Fibroblast of skin of left biceps (primary cell): ENCODE data around the gene PRDM15.

Experiments used
- DNase-seq, 2 experiments: peaks; one replicate each; pipeline ENCODE4 v3.0.0-alpha.2; 2013; ENCODE audit warnings: low read depth in 2 of 2

The PRDM15 gene

GRCh38 chr21:41913230-41913629, 34.1 kb upstream of the PRDM15 start:
- no peak for DNase-seq

- DNase-seq, result no peak
Measured at GRCh38 chr21:41908829-41909228, 29.7 kb upstream of the PRDM15 start.

GRCh38 chr21:41907496-41908258, 28.5 kb upstream of the PRDM15 start:
- no peak for DNase-seq

- no peak for DNase-seq
Measured at GRCh38 chr21:41906770-41907169, 27.6 kb upstream of the PRDM15 start.

- no peak for DNase-seq
Measured at GRCh38 chr21:41903559-41904351, 24.6 kb upstream of the PRDM15 start.

GRCh38 chr21:41902946-41903345, 23.8 kb upstream of the PRDM15 start:
- DNase-seq, result no peak

- DNase-seq, result no peak
Measured at GRCh38 chr21:41901782-41902181, 22.6 kb upstream of the PRDM15 start.

GRCh38 chr21:41901099-41901498, 22.0 kb upstream of the PRDM15 start:
- DNase-seq, result no peak

GRCh38 chr21:41900401-41900800, 21.3 kb upstream of the PRDM15 start:
- DNase-seq, result no peak

GRCh38 chr21:41899426-41900202, 20.5 kb upstream of the PRDM15 start:
- DNase-seq, result no peak

- DNase-seq, result no peak
Measured at GRCh38 chr21:41898998-41899397, 19.9 kb upstream of the PRDM15 start.

GRCh38 chr21:41897700-41898099, 18.6 kb upstream of the PRDM15 start:
- no peak for DNase-seq

- no peak for DNase-seq
Measured at GRCh38 chr21:41897047-41897669, 18.0 kb upstream of the PRDM15 start.

- no peak for DNase-seq
Measured at GRCh38 chr21:41895643-41896493, 16.7 kb upstream of the PRDM15 start.

- peak; percentile 48 for DNase-seq
Measured at GRCh38 chr21:41894922-41895557, 15.9 kb upstream of the PRDM15 start.

GRCh38 chr21:41894511-41894910, 15.4 kb upstream of the PRDM15 start:
- no peak for DNase-seq

- DNase-seq, result no peak
Measured at GRCh38 chr21:41892726-41893125, 13.6 kb upstream of the PRDM15 start.

- no peak for DNase-seq
Measured at GRCh38 chr21:41891132-41891531, 12.0 kb upstream of the PRDM15 start.

GRCh38 chr21:41890355-41890754, 11.2 kb upstream of the PRDM15 start:
- DNase-seq, result no peak

GRCh38 chr21:41888749-41889376, 9.7 kb upstream of the PRDM15 start:
- no peak for DNase-seq
